K562 (cell line): ENCODE measurements around the gene MANEAL.

ENCODE experiments used
- ATF4 ChIP-seq: fragments of 450-650 bp; formaldehyde crosslinking; IDR thresholded peaks from 2 replicates; pipeline ENCODE4 v1.4.0; 2022; ENCODE audit warnings: mild to moderate bottlenecking, moderate library complexity
- NFYB ChIP-seq: IDR thresholded peaks from 2 replicates; pipeline ENCODE4 v1.6.1; 2011; ENCODE audit warnings: mild to moderate bottlenecking, moderate library complexity; ENCODE audit not compliant: insufficient read length; ENCODE audit errors: extremely low read depth
- POLR2A ChIP-seq: fragments of 450-650 bp; conservative IDR thresholded peaks from 2 replicates; pipeline ENCODE4 v1.6.1; 2016
- ZNF707 ChIP-seq: fragments of 250-450 bp; sonication (Bioruptor Pico); conservative IDR thresholded peaks from 2 replicates; pipeline ENCODE4 v1.8.0; 2022; ENCODE audit warnings: inconsistent platforms, mild to moderate bottlenecking, moderate library complexity
- TF ChIP-seq, protein P1 (sequence below), 3 experiments: IDR thresholded peaks in 2 of 3; conservative IDR thresholded peaks in 1 of 3; 2 replicates each; pipeline ENCODE4 v1.5.1; 2011 to 2012; ENCODE audit warnings: low read length in 3 of 3, mild to moderate bottlenecking in 3 of 3, control low read depth in 2 of 3, improper control_type of control experiment in 1 of 3, inconsistent platforms in 1 of 3, low read depth in 1 of 3, mixed read lengths in 1 of 3, moderate library complexity in 1 of 3; ENCODE audit not compliant: insufficient read depth in 2 of 3

DNA sequence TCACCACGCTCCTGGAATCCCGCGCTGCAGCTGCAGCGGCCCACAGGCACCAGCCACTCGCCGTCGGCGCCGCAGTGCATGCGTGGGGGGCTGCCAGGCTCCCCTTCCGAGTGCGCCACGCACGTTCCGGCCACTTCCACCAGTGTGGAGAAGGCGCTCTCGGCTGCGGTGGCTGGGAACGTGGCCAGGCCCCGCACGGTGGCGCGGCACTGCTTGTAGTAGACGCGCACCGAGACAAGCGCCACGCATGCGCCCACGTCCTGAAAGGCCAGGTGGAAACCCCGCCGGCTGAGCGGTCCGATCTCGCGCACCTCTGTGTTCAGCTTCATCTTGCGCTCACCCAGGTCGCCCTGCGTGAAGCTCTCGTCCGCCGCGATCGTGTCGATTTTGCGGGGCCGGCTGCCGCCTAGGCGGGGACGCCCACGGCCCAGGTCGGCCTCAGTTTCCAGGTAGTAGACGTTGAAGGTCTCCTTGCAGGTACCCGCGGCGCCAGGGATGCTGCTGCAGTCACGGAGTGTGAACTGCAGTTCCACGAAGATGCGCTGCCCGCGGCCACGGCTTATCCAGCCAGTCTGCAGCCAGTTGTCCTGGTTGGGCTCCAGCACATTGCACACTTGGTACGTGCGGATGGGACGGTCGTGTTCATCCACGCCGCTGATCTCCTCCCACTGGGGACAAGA is 32.1 kb upstream of the MANEAL start:
- TF ChIP-seq ATF4 (CRISPR knock-in tag) (no peak), POLR2A (no peak), NFYB (no peak), ZNF707 (CRISPR knock-in tag) (no peak)
- TF ChIP-seq, protein P1, sequence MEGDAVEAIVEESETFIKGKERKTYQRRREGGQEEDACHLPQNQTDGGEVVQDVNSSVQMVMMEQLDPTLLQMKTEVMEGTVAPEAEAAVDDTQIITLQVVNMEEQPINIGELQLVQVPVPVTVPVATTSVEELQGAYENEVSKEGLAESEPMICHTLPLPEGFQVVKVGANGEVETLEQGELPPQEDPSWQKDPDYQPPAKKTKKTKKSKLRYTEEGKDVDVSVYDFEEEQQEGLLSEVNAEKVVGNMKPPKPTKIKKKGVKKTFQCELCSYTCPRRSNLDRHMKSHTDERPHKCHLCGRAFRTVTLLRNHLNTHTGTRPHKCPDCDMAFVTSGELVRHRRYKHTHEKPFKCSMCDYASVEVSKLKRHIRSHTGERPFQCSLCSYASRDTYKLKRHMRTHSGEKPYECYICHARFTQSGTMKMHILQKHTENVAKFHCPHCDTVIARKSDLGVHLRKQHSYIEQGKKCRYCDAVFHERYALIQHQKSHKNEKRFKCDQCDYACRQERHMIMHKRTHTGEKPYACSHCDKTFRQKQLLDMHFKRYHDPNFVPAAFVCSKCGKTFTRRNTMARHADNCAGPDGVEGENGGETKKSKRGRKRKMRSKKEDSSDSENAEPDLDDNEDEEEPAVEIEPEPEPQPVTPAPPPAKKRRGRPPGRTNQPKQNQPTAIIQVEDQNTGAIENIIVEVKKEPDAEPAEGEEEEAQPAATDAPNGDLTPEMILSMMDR (IDR thresholded peaks at IDR 0.05 in 2 of 3, conservative IDR thresholded peaks at IDR 0.05 in 1 of 3; ENCODE audit: insufficient read depth in 2 of 3, low read depth in 1 of 3, low read length in 3 of 3), result no peak
